ENCODE data around the gene RNF111.
"Not testable (repeated sequence)": the region's sequence is repeated elsewhere in the genome, so short reads cannot be mapped to it uniquely, and the experiment has no call there.

The RNF111 gene

DNA sequence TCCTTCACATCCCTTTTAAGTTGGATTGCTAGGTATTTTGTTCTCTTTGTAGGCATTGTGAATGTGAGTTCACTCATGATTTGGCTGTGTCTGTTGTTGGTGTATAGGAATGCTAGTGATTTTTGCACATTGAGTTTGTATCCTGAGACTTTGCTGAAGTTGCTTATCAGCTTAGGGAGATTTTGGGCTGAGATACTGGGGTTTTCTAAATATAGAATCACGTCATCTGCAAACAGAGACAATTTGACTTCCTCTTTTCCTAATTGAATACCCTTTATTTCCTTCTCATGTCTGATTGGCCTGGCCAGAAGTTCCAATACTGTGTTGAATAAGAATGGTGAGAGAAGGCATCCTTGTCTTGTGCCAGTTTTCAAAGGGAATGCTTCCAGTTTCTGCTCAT is 139.8 kb downstream of the RNF111 start:
- FAIRE-seq; DNase-seq (ENCODE audit: insufficient read length, low spot score): not testable (repeated sequence)

DNA sequence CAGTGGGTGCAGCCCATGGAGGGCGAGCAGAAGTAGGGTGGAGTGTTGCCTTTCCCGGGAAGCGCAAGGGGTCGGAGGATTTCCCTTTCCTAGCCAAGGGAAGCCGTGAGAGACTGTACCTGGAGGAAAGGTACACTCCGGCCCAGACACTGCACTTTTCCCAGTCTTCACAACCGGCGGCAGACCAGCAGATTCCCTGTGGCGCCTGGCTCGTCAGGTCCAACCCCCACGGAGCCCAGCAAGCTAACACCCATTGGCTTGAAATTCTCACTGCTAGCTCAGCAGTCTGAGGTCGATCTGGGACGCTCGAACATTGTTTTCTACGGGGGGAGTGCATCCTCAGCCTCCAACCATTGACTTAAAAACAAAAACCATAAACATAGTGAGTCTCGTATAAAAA is 144.0 kb downstream of the RNF111 start:
- DNase-seq (ENCODE audit: insufficient read length, low spot score) (no peak), FAIRE-seq (no peak)

DNA sequence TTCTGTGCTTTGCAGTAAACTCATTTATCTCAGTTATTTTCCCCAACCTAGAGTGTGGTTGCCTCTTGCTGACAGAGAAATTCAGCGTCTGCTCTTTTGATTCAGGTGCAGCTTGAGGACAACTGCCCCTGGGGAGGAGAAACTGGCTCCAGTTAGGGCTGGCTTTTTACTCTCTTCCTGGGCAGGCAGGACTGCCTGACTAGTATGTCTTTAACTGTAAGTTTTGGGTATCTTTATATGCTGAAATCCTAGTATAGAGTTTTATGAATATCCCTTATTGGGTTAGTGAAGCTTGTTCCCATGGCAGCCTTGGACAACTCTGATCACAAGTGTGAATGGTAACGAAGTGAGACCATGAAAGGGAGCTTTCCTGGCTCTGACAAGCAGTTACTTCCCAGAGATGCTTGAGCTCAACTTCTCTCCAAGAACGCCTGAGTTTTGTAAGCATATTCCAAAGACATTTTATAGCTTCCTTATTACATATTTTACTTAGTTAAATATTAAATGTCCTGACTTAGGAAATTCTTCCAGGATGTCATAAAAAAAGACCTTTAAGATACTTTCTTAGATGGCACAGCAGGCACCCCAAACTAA is 144.6 kb downstream of the RNF111 start:
- FAIRE-seq (no peak), DNase-seq (ENCODE audit: insufficient read length, low spot score) (no peak)

DNA sequence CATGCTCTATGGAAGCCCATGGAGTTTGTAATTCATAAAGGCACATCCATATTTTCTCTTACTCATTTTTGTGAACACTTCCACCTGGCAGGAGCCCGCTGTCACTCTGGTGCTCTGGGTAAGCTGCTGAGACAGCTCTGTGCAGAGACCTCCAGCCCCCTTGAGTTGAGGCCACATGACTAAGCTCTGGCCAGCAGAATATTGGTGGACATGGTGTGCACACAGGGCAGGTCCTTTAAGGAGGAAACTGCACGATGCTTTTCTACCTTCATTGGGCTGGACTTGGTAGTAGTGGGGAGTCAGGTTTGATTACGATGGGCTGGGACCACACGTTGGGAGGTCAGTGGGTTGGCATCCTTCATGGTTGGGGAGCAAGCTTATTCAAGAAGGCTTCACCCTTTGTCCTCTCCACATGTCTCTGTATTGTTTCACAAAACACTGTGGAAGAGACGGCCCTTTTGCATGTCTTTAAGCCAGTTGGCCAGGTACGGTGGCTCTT is 146.5 kb downstream of the RNF111 start:
- FAIRE-seq, result no peak
- DNase-seq (ENCODE audit: insufficient read length, low spot score), result no peak

DNA sequence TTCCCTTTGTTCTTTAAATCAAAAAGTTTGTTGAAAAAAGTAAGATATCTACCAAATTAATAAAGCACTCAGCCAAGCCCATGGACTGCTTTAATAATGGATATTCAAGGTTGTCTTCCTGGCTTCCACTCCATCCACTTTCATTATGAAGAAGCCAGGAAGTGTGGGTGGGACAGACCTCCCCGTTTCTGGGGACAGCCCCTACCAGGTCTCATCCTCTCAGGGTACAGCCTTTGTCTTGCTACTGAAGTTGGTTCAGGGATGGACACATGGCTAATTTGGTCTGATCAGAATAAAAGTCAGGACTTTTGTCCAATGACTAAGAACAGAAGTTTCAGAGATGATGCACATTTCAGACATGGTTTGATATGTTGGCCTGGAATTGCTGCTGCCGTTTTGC is 150.1 kb downstream of the RNF111 start:
- DNase-seq (ENCODE audit: insufficient read length, low spot score) (no peak), FAIRE-seq (no peak)

DNA sequence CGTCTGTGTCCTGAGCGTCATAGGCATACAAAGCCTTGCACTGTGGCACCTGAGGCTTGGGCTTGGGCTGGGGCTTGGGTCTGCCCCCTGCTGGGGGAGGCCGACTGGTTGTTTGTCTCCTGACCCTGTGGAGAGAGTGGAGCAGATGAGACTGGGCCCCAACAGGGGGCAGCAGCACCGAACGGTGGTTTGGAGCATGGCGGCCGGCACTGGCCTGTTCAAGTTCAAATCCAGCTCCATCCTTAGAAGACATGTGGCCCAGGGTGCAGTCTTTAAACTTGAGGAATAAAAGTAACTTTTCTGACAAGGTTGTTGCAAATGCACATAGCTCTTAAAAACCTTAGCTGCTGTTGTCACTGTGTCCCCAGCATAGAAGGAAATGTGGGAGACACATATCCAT is 150.8 kb downstream of the RNF111 start:
- no peak for FAIRE-seq
- DNase-seq (ENCODE audit: insufficient read length, low spot score), result peak; percentile 35

DNA sequence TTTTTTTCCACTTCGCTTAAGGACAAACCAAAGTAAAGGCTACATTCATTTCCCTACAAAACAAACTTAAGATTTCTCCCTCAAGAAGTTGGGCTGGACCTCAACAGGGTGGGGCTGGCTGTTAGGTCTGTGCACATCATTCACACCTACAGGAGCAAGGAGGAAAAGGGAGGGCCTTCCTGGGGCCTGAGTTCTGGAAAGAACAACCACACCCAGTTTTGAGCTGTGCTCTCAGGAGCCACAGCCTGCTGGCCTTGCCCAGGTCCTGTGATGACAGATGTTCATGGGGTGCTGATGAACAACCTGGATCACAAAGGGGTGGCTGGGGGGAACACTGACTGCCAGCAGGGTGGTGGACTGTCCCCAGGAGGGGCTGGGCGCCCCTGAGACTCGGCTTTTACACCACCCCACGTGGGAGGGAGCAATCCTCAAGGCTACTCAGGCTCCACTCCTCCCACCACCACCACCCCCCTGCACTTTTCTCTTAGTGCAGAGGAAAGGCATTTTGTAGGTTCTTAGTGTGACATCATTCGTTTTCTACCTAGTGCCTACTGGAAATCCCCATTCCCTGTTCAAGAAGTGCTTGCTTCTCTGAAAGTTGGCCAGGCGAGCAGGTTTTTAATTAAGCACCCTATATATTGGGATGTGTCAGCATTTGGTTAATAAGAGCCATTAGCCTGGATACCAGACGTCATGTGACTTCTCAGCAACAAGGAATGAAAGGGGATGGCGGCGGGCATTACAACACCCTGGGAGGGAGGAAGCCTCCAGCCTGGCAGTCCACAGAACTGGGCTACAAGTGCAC is 153.2 kb downstream of the RNF111 start:
- DNase-seq (ENCODE audit: insufficient read length, low spot score), result no peak
- no peak for FAIRE-seq

DNA sequence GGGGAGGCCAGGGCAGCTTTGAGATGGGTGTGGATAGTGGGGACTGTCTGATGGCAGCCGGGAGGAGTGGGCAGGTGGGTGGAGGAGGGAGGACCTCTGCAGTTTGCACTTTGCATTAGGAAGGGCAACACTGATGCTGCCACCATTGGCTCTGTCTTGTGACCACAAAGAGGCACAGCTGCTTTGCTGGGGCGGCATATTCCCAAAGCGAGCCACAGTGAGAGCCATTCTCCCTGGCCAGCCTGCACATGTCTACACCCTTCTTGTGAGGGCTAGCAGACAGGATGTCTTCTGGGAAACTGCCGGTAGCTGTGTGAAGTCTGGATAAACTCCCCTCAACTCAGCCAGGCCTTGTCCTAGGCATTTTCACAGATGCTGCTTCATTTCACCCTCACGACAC is 155.8 kb downstream of the RNF111 start:
- DNase-seq (ENCODE audit: insufficient read length, low spot score) (no peak), FAIRE-seq (no peak)

DNA sequence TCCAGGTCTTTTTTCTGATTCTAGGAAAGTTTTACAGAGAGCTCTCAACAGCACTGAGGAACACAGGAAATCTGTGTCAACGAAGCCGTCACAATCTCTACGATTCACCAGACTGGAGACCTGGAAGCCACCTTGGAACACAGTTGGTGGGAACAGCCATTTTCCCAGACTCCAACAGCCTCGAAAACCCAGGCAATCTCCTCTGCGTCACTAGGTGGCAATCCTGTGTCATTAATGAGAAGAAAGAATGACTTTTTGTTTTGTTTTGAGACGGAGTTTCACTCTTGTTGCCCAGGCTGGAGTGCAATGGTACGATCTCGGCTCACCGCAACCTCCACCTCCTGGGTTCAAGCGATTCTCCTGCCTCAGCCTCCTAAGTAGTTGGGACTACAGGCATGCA is 157.1 kb downstream of the RNF111 start:
- FAIRE-seq; DNase-seq (ENCODE audit: insufficient read length, low spot score): not testable (repeated sequence)
